OCI-LY3 (cell line): Measurements from ENCODE around the gene C13orf46.

ENCODE experiments used
- H2AFZ ChIP-seq: fragments of 200-600, 300-600 bp; shearing (Covaris generic); 2 replicates; pipeline ENCODE4 v1.6.0; 2014; ENCODE audit warnings: antibody characterized with exemption, low read depth, low read length
- H3K27ac ChIP-seq: fragments of 200-600, 300-600 bp; sonication (generic); 2 replicates; pipeline ENCODE4 v1.5.1; 2014; ENCODE audit warnings: mild to moderate bottlenecking, low read length, moderate library complexity, mixed read lengths
- H3K27me3 ChIP-seq: fragments of 200-600, 300-600 bp; sonication (generic); 2 replicates; pipeline ENCODE4 v1.6.1; 2014; ENCODE audit warnings: low read depth, low read length, mixed read lengths
- H3K36me3 ChIP-seq: fragments of 200-600, 300-600 bp; sonication (generic); replicated peaks from 2 replicates; pipeline ENCODE3; 2014; ENCODE audit warnings: low read depth, low read length, mixed read lengths
- H3K4me1 ChIP-seq: fragments of 300-600, 200-600 bp; sonication (generic); 2 replicates; pipeline ENCODE4 v1.6.1; 2014; ENCODE audit warnings: low read length, mixed read lengths
- H3K4me2 ChIP-seq: fragments of 200-600, 300-600 bp; sonication (generic); 2 replicates; pipeline ENCODE4 v1.6.1; 2014; ENCODE audit warnings: low read length, mixed read lengths
- H3K4me3 ChIP-seq: fragments of 300-600, 200-600 bp; sonication (generic); 2 replicates; pipeline ENCODE4 v1.5.1; 2014; ENCODE audit warnings: antibody characterized with exemption, mild to moderate bottlenecking, low read length, moderate library complexity
- H3K79me2 ChIP-seq: fragments of 300-600, 200-600 bp; shearing (Covaris generic); 2 replicates; pipeline ENCODE4 v1.6.1; 2014; ENCODE audit warnings: mild to moderate bottlenecking, low read length, mixed read lengths
- H3K9ac ChIP-seq: fragments of 300-600, 200-600 bp; shearing (Covaris generic); 2 replicates; pipeline ENCODE4 v1.6.0; 2014; ENCODE audit warnings: mild to moderate bottlenecking, low read length, moderate library complexity
- H3K9me3 ChIP-seq: fragments of 200-600, 300-600 bp; shearing (Covaris generic); 2 replicates; pipeline ENCODE4 v1.6.1; 2014; ENCODE audit warnings: low read length, mixed read lengths; ENCODE audit not compliant: insufficient read depth
- H4K20me1 ChIP-seq: fragments of 200-600, 300-600 bp; sonication (generic); 2 replicates; pipeline ENCODE4 v1.6.1; 2016; ENCODE audit warnings: low read length, mixed read lengths; ENCODE audit not compliant: insufficient read depth
- EZH2phosphoT487 ChIP-seq: fragments of 200-600 bp; shearing (Covaris generic); IDR thresholded peaks from 2 replicates; pipeline ENCODE4 v1.6.1; 2018; ENCODE audit warnings: antibody characterized with exemption, mixed run types, low read depth
- TF ChIP-seq, protein P1 (sequence below): fragments of 200-600, 300-600 bp; sonication (generic); IDR thresholded peaks from 2 replicates; pipeline ENCODE4 v1.5.1; 2014; ENCODE audit warnings: antibody characterized with exemption, low read length, low read depth

C13orf46 gene

GRCh38 chr13:113997845-113998751 lies 24.2 kb upstream of the C13orf46 start:
- Histone ChIP-seq H3K27ac (no peak overlapping the region), H2AFZ (no peak overlapping the region), H3K9me3 (no peaks in the 10 kb centered on the region), H4K20me1 (no peaks in the 10 kb centered on the region), H3K79me2 (no peaks in the 10 kb centered on the region), H3K36me3 (no peaks in the 10 kb centered on the region), H3K9ac (no peak overlapping the region), H3K4me1 (no peaks in the 10 kb centered on the region), H3K4me3 (no peak overlapping the region), H3K27me3 (no peaks in the 10 kb centered on the region), H3K4me2 (no peak overlapping the region)
- TF ChIP-seq, protein P1, sequence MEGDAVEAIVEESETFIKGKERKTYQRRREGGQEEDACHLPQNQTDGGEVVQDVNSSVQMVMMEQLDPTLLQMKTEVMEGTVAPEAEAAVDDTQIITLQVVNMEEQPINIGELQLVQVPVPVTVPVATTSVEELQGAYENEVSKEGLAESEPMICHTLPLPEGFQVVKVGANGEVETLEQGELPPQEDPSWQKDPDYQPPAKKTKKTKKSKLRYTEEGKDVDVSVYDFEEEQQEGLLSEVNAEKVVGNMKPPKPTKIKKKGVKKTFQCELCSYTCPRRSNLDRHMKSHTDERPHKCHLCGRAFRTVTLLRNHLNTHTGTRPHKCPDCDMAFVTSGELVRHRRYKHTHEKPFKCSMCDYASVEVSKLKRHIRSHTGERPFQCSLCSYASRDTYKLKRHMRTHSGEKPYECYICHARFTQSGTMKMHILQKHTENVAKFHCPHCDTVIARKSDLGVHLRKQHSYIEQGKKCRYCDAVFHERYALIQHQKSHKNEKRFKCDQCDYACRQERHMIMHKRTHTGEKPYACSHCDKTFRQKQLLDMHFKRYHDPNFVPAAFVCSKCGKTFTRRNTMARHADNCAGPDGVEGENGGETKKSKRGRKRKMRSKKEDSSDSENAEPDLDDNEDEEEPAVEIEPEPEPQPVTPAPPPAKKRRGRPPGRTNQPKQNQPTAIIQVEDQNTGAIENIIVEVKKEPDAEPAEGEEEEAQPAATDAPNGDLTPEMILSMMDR: no peak
- TF ChIP-seq EZH2phosphoT487: no peak

GRCh38 chr13:113996912-113997745 lies 23.3 kb upstream of the C13orf46 start:
- Histone ChIP-seq H3K27ac (no peak overlapping the region), H3K9ac (no peak overlapping the region), H2AFZ (no peak overlapping the region), H3K79me2 (no peaks in the 10 kb centered on the region), H3K9me3 (no peaks in the 10 kb centered on the region), H3K36me3 (no peaks in the 10 kb centered on the region), H3K27me3 (no peaks in the 10 kb centered on the region), H3K4me2 (no peak overlapping the region), H3K4me1 (no peaks in the 10 kb centered on the region), H4K20me1 (no peaks in the 10 kb centered on the region), H3K4me3 (no peak overlapping the region)
- no peak for TF ChIP-seq EZH2phosphoT487
- TF ChIP-seq, protein P1: no peak

DNA sequence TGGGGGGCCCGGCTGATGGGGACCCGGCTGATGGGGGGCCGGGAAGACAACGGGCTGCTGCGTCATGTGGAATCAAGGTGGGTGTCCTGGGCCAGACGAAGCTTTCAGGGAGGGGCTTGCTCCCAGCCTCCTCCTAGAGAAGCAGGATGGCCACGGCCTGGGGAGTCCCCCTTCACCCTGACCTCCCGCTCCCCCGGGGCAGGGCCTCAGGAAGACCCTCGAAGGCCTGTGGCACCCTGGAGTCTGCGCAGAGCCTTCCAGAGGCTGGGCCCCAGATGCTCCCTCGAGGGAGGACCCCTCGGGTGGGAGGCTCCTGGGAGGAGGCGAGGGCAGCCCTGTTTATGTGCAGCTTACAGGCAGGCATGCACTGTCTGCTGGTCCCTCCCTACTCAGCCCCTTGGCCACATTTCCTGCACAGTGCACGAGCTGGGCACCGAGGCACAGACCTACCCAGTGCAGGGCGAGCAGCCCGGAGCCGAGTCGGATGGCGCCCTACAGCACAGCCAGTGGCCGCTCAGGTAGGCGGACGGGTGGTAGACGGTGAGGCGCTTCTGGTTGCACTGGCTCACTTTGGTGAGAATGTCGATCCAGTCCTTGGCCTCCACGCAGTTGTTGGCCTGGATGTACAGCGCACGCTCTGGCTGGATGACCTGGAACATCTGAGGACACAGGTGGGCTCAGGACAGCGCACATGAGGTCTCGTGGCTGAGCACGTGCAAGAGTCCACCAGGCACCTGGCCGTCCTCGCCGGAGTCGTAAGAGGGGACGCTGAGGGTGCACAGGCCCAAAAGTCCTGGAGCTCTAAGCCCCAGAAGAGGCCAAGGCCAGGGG lies 22.4 kb upstream of the C13orf46 start:
- Histone ChIP-seq H3K4me3 (no peak overlapping the region), H3K79me2 (no peaks in the 10 kb centered on the region), H4K20me1 (no peaks in the 10 kb centered on the region), H3K27me3 (no peaks in the 10 kb centered on the region), H3K4me1 (no peaks in the 10 kb centered on the region), H2AFZ (no peak overlapping the region), H3K4me2 (no peak overlapping the region), H3K27ac (no peak overlapping the region), H3K36me3 (no peaks in the 10 kb centered on the region), H3K9me3 (no peaks in the 10 kb centered on the region), H3K9ac (no peak overlapping the region)
- TF ChIP-seq, protein P1: no peak
